Lower lobe of right lung (tissue), 2 donors: ENCODE results near the gene GPRC5A. TPM values are rescaled to one million over a fixed set of nuclear protein-coding genes. Genes with fewer than 3 reads are reported as not detected.

ENCODE experiments used
- ATAC-seq, 2 donors: fragments of 200-7000 bp; cut with Tn5 transposase; one replicate each; pipeline ENCODE4 v1.9.1; 2020 to 2022; ENCODE audit warnings: mild to moderate bottlenecking in 2 of 2, moderate library complexity in 2 of 2
- DNase-seq: peaks from one replicate; pipeline ENCODE4 v3.0.0-alpha.2; 2020
- H3K27ac ChIP-seq: fragments of 200-600 bp; one replicate; pipeline ENCODE4 v1.8.0; 2022
- H3K27me3 ChIP-seq: fragments of 200-600 bp; one replicate; pipeline ENCODE4 v1.8.0; 2022; ENCODE audit warnings: low read depth
- H3K36me3 ChIP-seq: fragments of 200-600 bp; one replicate; pipeline ENCODE4 v1.8.0; 2022; ENCODE audit warnings: mild to moderate bottlenecking
- H3K4me1 ChIP-seq: fragments of 200-600 bp; one replicate; pipeline ENCODE4 v1.8.0; 2022
- H3K4me3 ChIP-seq: fragments of 200-600 bp; one replicate; pipeline ENCODE4 v1.8.0; 2022; ENCODE audit warnings: mild to moderate bottlenecking
- H3K9me3 ChIP-seq: fragments of 200-600 bp; one replicate; pipeline ENCODE4 v1.8.0; 2022
- CTCF ChIP-seq: fragments of 200-600 bp; IDR thresholded peaks from one replicate; pipeline ENCODE4 v1.8.0; 2022; ENCODE audit warnings: antibody characterized with exemption, mild to moderate bottlenecking
- intact Hi-C: fragments of 100-400 bp; cut with DNase I; formaldehyde crosslinking; loops from one replicate; pipeline ENCODE4 v1.11.0; 2022
- total RNA-seq: library from RNA; stranded (reverse); fragmentation: NEBNext Ultra II Directional; extraction: Animal tissue kit (Norgen Biotek cat#: 25700); gene quantifications from one replicate; pipeline ENCODE4 v1.2.1, GENCODE V29; 2021
- donor health status: DM: no; HTN: yes; CAD: no; lungs with severe emphysema.

GPRC5A gene
- total RNA-seq, 1 donor from 2014 or later, result 482 TPM

GRCh38 chr12:12929696-12930095 lies 38.3 kb downstream of the GPRC5A start:
- no peak overlapping the region for H3K27ac ChIP-seq
- no peak overlapping the region for H3K4me3 ChIP-seq
- ATAC-seq (no peak), DNase-seq (no peak)
- TF ChIP-seq CTCF, result no peak
- intact Hi-C loops, result no loop called here
- no peaks in the 10 kb centered on the region for H3K27me3 ChIP-seq
- no peaks in the 10 kb centered on the region for H3K36me3 ChIP-seq
- peaks cover 4% of the 10 kb centered on the region for H3K4me1 ChIP-seq
- H3K9me3 ChIP-seq, result no peaks in the 10 kb centered on the region

- Histone ChIP-seq H3K9me3 (no peaks in the 10 kb centered on the region), H3K27me3 (no peaks in the 10 kb centered on the region), H3K4me3 (no peak overlapping the region), H3K4me1 (peaks cover 4% of the 10 kb centered on the region), H3K27ac (no peak overlapping the region), H3K36me3 (no peaks in the 10 kb centered on the region)
- ATAC-seq (no peak), DNase-seq (no peak)
- no peak for TF ChIP-seq CTCF
- intact Hi-C loops, result no loop called here
Observed at GRCh38 chr12:12930633-12931219, 39.4 kb downstream of the GPRC5A start.

GRCh38 chr12:12933742-12934141 lies 42.4 kb downstream of the GPRC5A start:
- intact Hi-C loops, result no loop called here
- Histone ChIP-seq H3K27me3 (no peaks in the 10 kb centered on the region), H3K4me1 (no peaks in the 10 kb centered on the region), H3K9me3 (no peaks in the 10 kb centered on the region), H3K36me3 (no peaks in the 10 kb centered on the region), H3K27ac (no peak overlapping the region), H3K4me3 (no peak overlapping the region)
- no peak for ATAC-seq
- TF ChIP-seq CTCF, result no peak
- DNase-seq, result no peak

GRCh38 chr12:12934556-12934955 lies 43.2 kb downstream of the GPRC5A start:
- Histone ChIP-seq H3K9me3 (no peaks in the 10 kb centered on the region), H3K4me3 (no peak overlapping the region), H3K36me3 (no peaks in the 10 kb centered on the region), H3K4me1 (no peaks in the 10 kb centered on the region), H3K27me3 (no peaks in the 10 kb centered on the region), H3K27ac (no peak overlapping the region)
- ATAC-seq (no peak), DNase-seq (no peak)
- TF ChIP-seq CTCF, result no peak
- intact Hi-C loops, result no loop called here

- Histone ChIP-seq H3K4me1 (no peaks in the 10 kb centered on the region), H3K36me3 (no peaks in the 10 kb centered on the region), H3K27me3 (no peaks in the 10 kb centered on the region), H3K27ac (no peak overlapping the region), H3K4me3 (no peak overlapping the region), H3K9me3 (no peaks in the 10 kb centered on the region)
- ATAC-seq (no peak), DNase-seq (no peak)
- intact Hi-C loops, result no loop called here
- no peak for TF ChIP-seq CTCF
Observed at GRCh38 chr12:12936983-12937491, 45.7 kb downstream of the GPRC5A start.
